Measurements from ENCODE around the gene FRYL. TPM values are rescaled to one million over a fixed set of nuclear protein-coding genes. Genes with fewer than 3 reads are reported as not detected.

FRYL gene
- total and polyA plus RNA-seq, 2 of the 13 experiments (the other 11 are each of a cell fraction or from before 2014, with no cell fraction given) = 9.7 to 19.6 TPM

GRCh38 chr4:48698029-48698971 lies 81.8 kb downstream of the FRYL start:
- H3K4me1 ChIP-seq (ENCODE audit: insufficient read depth, low read length) = peaks cover 35% of the 10 kb centered on the region
- no peak overlapping the region for H3K4me2 ChIP-seq (ENCODE audit: low read depth, low read length)
- WGBS (ENCODE audit: low lambda C conversion rate) = 76% methylated on average over 5 of the region's 5 CpGs
- no peak overlapping the region for H3K27ac ChIP-seq (ENCODE audit: extremely low read length, insufficient read depth, low read length)
- H3K4me3 ChIP-seq (replicated peaks in 1 of 3; ENCODE audit: insufficient read depth in 1 of 3, low read depth in 2 of 3, low read length in 3 of 3) = no peak overlapping the region
- CTCF ChIA-PET (ENCODE audit: low intra/inter-chr PET ratio, low total read pairs) = no interaction called here
- H3K36me3 ChIP-seq (replicated peaks in 1 of 2; ENCODE audit: control insufficient read depth in 1 of 2, insufficient read depth in 2 of 2, low read length in 2 of 2) = peaks cover 0 to 2% of the 10 kb centered on the region in 2 experiments; a peak in 1 of 5 replicates
- DNase-seq (ENCODE audit: low spot score) = peak; percentile 75
- in situ Hi-C loops (cut with HindIII; ENCODE audit: extremely low pct_ligation_motif_present, low pct_unique_long_range_greater_than_20kb) (no loop called here), intact Hi-C loops (cut with micrococcal nuclease; ENCODE audit: unreplicated experiment) (loop anchor here (5.0 kb wide), 1 partner anchor 74 kb away; no protein-coding TSS in a partner anchor)
- no peaks in the 10 kb centered on the region for H4K20me1 ChIP-seq (ENCODE audit: insufficient read depth, low read length)
- TF ChIP-seq ZNF10 (CRISPR knock-in tag; IDR thresholded peaks at IDR 0.05; ENCODE audit: borderline replicate concordance, low read depth) = no peak
- peak; percentile 31; the same call in 1 of the 2 replicates for TF ChIP-seq FOXA3 (CRISPR knock-in tag; IDR thresholded peaks at IDR 0.05)
- 0 out of 2 replicates have a peak, but pooled peaks have one; percentile 31 for TF ChIP-seq FOXP4 (CRISPR knock-in tag; IDR thresholded peaks at IDR 0.05)
- TF ChIP-seq MAFG (CRISPR knock-in tag; IDR thresholded peaks at IDR 0.05) = no peak
- TF ChIP-seq EED (CRISPR knock-in tag; IDR thresholded peaks at IDR 0.05) = no peak
- peak; percentile 55; the same call in 1 of the 2 replicates for TF ChIP-seq TEF (CRISPR knock-in tag; IDR thresholded peaks at IDR 0.05)
- 0 out of 2 replicates have a peak, but pooled peaks have one; percentile 15 for TF ChIP-seq GFI1 (CRISPR knock-in tag; IDR thresholded peaks at IDR 0.05; ENCODE audit: borderline replicate concordance)
- TF ChIP-seq CEBPB (IDR thresholded peaks at IDR 0.05; ENCODE audit: borderline replicate concordance, low read depth, low read length) = peak; percentile 68; the same call in 1 of the 2 replicates
- TF ChIP-seq CEBPG (CRISPR knock-in tag; IDR thresholded peaks at IDR 0.05) = peak; percentile 63
- TF ChIP-seq ARID5B (CRISPR knock-in tag; IDR thresholded peaks at IDR 0.05) = peak; percentile 32; the same call in 1 of the 2 replicates
- 0 out of 2 replicates have a peak, but pooled peaks have one; percentile 14 for TF ChIP-seq PATZ1 (CRISPR knock-in tag; IDR thresholded peaks at IDR 0.05)
- TF ChIP-seq FOXA1 (IDR thresholded peaks at IDR 0.05) = no peak
- 0 out of 2 replicates have a peak, but pooled peaks have one; percentile 5 for TF ChIP-seq FOXA1 (CRISPR knock-in tag; IDR thresholded peaks at IDR 0.05)
- peak; percentile 51; the same call in 2 of the 3 replicates for ATAC-seq
- H3K9me3 ChIP-seq (ENCODE audit: low read length) = no peaks in the 10 kb centered on the region
- H3K79me2 ChIP-seq (ENCODE audit: insufficient read depth, low read length) = peaks cover 7% of the 10 kb centered on the region
- no peak overlapping the region for H3K9ac ChIP-seq (ENCODE audit: insufficient read depth, low read depth, low read length)
- POLR2A ChIA-PET = no interaction called here
- H2AFZ ChIP-seq (ENCODE audit: low read length) = no peak overlapping the region
- no TSS peak for BruUV-seq (replicated peaks)
- no peak for FAIRE-seq
- H3K27me3 ChIP-seq (ENCODE audit: control insufficient read depth in 1 of 2, insufficient read depth in 2 of 2, low read length in 2 of 2) = no peaks in the 10 kb centered on the region

Data from HepG2 (cell line).